Activated CD8-positive, alpha-beta memory T cell treated with anti-CD3 and anti-CD28 coated beads for 1 hour (primary cell): Measurements from ENCODE around the gene C15orf61.

Experiments
- DNase-seq, 2 donors: peaks; one replicate each; pipeline ENCODE4 v3.0.0-alpha.2; 2020; ENCODE audit warnings: low read depth in 1 of 2; ENCODE audit errors: extremely low read depth in 1 of 2

The C15orf61 gene

GRCh38 chr15:67548862-67549651 lies 28.1 kb downstream of the C15orf61 start:
- no peak for DNase-seq

DNA sequence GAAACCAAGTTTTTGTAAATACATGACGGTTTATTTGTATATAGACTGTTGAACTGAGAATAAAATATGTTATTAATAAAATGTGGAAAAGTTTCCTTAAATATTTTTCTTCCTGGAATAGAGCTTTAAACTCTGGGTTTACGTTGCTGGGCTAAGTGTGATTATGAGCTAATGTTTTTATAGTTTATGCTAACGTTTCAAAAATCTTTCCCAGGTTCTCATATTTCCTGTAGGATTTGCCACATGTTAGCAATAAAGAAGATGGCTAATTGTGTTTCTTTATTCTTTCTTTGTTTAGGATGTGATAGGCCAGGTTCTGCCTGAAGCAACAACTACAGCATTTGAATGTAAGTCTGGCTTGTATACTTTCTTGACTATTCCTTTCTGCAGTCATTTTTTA lies 28.8 kb downstream of the C15orf61 start:
- DNase-seq = no peak

- no peak for DNase-seq
Observed at GRCh38 chr15:67550522-67550921, 29.6 kb downstream of the C15orf61 start.

GRCh38 chr15:67551207-67551743 lies 30.3 kb downstream of the C15orf61 start:
- DNase-seq = no peak

DNA sequence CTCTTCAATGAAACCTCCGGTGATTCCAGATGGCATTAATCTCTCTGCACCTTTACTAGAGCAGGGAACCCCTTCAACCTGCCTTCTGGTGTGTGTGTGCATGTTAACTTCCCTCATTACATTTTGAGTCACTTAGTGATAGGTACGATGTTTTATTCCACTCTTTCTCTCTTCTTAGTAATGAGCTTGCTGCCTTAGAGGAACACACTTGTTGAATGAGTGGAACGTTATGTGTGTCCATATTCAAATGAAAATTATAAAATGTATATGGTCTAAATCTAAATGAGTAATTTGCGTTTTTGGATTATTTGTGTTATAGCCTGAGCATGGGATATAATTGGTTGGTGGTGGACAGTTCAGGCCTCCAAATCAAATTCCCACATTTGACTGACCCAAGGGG lies 33.6 kb downstream of the C15orf61 start:
- no peak for DNase-seq

- DNase-seq = no peak
Observed at GRCh38 chr15:67556976-67557570, 36.1 kb downstream of the C15orf61 start.

DNA sequence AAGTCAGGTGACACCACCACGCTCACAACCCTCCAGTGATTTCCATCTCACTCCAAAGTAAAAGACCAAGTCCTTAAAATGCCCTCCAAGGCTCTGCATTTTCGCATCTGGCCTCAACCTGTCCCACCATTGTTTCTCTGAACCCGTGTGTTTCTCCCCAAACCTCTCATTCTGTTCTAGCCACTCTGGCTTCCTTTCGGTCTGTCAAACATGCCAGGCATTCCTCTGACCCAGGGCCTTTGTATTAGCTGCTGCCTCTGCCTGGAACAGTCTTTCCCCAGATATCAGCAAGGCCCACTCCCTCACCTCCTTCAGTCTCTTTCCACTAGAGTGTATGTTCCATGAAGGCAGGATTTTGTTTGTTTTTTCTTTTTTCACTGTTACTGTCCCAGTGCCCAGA lies 37.6 kb downstream of the C15orf61 start:
- no peak for DNase-seq

DNA sequence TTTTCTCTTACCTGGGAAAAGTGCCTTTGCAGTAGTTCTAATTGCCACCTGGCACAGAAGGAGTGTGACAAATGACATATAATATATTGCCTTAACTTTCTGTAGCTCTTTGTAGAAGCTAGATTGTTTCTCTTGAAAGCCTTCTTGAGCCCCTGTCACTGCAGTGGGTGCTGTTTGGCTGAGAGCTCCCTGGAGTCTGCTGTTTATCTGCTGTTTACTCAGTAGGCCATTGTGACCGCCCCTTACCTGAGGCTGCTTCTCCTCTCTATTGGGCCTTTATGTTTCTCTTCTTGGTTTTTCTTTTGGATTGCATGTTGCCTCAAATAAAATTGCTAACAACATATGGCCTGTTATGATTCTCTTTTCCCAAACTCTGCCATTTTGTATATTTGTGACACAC lies 38.2 kb downstream of the C15orf61 start:
- no peak for DNase-seq

DNA sequence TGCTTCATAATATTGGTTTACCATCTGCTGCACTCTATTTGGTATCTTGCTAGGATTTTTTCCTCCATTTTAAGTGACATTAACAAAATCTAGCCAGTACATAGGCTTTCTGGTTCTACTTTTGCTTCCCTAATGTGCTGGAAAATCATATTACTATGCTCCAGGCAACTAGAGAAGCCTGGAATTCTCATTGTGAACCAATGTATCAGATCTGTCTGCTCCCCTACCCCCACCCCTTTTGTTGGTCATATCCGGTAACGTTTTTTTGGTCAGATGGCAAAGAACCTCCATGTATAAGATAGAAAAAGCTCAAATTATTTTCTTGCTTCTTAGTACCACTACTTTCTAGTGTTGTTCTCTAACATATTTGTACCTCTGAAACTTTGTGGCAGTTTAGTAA lies 38.6 kb downstream of the C15orf61 start:
- no peak for DNase-seq

DNA sequence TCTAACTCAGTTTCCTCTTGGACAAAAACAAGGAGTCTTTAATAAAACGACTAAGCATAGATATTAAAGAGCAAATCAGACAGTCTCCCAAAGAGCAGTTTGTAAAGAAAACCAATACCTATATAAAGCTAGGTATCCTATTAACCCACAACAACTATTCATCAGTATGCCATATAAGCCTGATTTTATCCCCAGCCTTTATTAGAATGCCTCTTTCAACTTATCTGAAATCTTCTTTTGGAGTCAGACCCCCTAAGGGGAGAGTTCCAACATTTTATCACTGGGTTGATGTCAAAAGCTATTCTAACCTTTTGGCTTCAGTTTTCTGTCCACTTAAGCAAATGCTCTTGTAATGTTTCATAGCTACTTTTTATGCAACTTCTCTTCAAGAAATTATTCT lies 39.4 kb downstream of the C15orf61 start:
- no peak for DNase-seq

DNA sequence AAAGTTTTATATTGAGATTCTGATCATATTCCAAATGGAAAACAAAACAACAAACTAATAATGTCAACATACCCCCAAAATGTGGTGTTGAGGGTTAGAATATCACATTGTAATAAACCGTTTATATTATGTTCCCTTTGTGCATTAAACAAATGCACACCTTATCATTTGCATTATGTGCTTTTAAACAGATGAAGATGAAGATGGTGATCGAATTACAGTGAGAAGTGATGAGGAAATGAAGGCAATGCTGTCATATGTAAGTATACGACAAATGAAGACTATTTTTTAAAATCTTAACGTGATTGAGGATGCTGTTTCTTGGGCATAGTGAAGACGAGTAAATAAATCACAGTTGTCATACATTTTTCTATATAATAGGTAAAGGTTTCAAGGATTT lies 42.2 kb downstream of the C15orf61 start:
- DNase-seq = no peak

- no peak for DNase-seq
Observed at GRCh38 chr15:67564021-67564967, 43.4 kb downstream of the C15orf61 start.

GRCh38 chr15:67564968-67565345 lies 44.0 kb downstream of the C15orf61 start:
- no peak for DNase-seq

DNA sequence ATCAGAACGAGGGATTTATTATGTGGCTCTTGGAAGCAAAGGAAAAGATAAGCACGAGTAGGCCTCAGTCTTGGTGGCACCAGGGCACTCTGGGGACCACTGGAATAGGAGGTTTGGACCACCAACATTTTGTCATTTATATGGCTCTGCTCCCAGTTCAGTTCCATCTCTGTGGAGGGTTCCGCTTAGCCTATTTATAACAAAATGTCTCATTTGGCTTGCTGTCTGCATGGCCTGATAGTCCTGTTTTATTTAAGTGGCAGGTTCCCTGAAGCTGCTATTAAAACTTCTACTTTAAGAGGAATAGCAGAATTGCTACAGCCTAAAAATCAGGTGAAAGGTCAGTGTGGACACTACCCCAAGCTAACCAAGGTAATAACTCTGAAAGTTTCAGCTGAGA lies 48.7 kb downstream of the C15orf61 start:
- DNase-seq = no peak

- no peak for DNase-seq
Observed at GRCh38 chr15:67570875-67571647, 50.1 kb downstream of the C15orf61 start.

GRCh38 chr15:67571648-67572415 lies 50.9 kb downstream of the C15orf61 start:
- no peak for DNase-seq

GRCh38 chr15:67573194-67573593 lies 52.3 kb downstream of the C15orf61 start:
- DNase-seq = no peak

- no peak for DNase-seq
Observed at GRCh38 chr15:67575039-67575502, 54.1 kb downstream of the C15orf61 start.

DNA sequence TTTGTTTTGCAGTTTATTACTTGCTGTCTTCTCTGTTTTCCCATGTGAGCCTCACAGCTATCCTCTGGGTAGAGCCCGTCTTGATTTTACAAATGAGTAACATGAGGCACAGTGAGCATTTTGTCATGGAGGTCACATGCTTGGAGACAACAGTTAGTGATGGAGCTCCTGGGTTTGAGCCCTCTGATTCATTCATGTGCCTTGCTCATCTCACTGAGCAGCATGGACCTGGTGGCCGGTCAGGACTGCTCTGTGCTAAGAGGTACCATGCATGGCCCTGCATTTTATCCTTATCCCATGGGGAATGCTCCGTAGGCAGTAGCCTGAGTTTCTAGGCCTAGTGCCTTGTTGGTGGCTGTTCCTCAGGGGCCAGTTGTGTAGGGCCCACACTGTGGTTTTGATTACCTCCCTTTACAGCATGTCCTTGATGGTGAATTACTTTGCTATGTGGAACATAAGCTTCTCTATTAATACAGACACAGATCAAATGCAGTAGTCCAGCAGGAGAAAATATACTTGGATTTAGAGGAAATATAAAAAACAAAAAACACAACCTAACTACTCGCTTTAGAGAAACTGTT lies 57.2 kb downstream of the C15orf61 start:
- DNase-seq = no peak
